ENCODE measurements around the gene LAS1L. TPM values are rescaled to one million over a fixed set of nuclear protein-coding genes. Genes with fewer than 3 reads are reported as not detected.
"Not testable (repeated sequence)": the region's sequence is repeated elsewhere in the genome, so short reads cannot be mapped to it uniquely, and the experiment has no call there.

Gene LAS1L
- total RNA-seq, 2 donors from 2014 or later, result 37.9 to 44.8 TPM

GRCh38 chrX:65502618-65503017 lies 32.0 kb downstream of the LAS1L start:
- H3K27me3 Mint-ChIP-seq (ENCODE audit: low read depth), result peaks cover 25% of the 10 kb centered on the region
- H3K4me3 Mint-ChIP-seq, result no peak overlapping the region
- no peak overlapping the region for H3K27ac Mint-ChIP-seq
- no peak for ATAC-seq (replicated peaks in 1 of 2)
- H3K36me3 Mint-ChIP-seq (ENCODE audit: insufficient read depth in 2 of 2), result peaks cover 0 to 3% of the 10 kb centered on the region in 2 donors
- H3K9me3 Mint-ChIP-seq, result no peaks in the 10 kb centered on the region
- H3K4me1 Mint-ChIP-seq (ENCODE audit: low read depth), result no peaks in the 10 kb centered on the region
- no peak for DNase-seq

GRCh38 chrX:65493431-65493830 lies 41.2 kb downstream of the LAS1L start:
- Mint-ChIP-seq H3K9me3 (no peaks in the 10 kb centered on the region), H3K4me1 (ENCODE audit: low read depth) (no peaks in the 10 kb centered on the region), H3K27ac (no peak overlapping the region), H3K4me3 (no peak overlapping the region), H3K27me3 (ENCODE audit: low read depth) (peaks cover 7% of the 10 kb centered on the region), H3K36me3 (ENCODE audit: insufficient read depth in 2 of 2) (no peaks in the 10 kb centered on the region)
- ATAC-seq (replicated peaks in 1 of 2) (no peak), DNase-seq (no peak)

GRCh38 chrX:65491620-65492019 lies 43.0 kb downstream of the LAS1L start:
- ATAC-seq (replicated peaks in 1 of 2) (no peak), DNase-seq (no peak)
- Mint-ChIP-seq H3K4me1 (ENCODE audit: low read depth) (no peaks in the 10 kb centered on the region), H3K27me3 (ENCODE audit: low read depth) (peaks cover 8% of the 10 kb centered on the region), H3K27ac (no peak overlapping the region), H3K9me3 (no peaks in the 10 kb centered on the region), H3K36me3 (ENCODE audit: insufficient read depth in 2 of 2) (no peaks in the 10 kb centered on the region), H3K4me3 (no peak overlapping the region)

GRCh38 chrX:65488495-65488894 lies 46.1 kb downstream of the LAS1L start:
- Mint-ChIP-seq H3K36me3 (ENCODE audit: insufficient read depth in 2 of 2) (no peaks in the 10 kb centered on the region), H3K4me3 (no peak overlapping the region), H3K27me3 (ENCODE audit: low read depth) (peaks cover 8% of the 10 kb centered on the region), H3K9me3 (no peaks in the 10 kb centered on the region), H3K27ac (no peak overlapping the region), H3K4me1 (ENCODE audit: low read depth) (no peaks in the 10 kb centered on the region)
- no peak for DNase-seq
- ATAC-seq (replicated peaks in 1 of 2), result no peak

GRCh38 chrX:65480960-65481359 lies 53.6 kb downstream of the LAS1L start:
- Mint-ChIP-seq H3K9me3 (peaks cover under 1 to 4% of the 10 kb centered on the region in 2 donors), H3K4me3 (no peak overlapping the region), H3K27me3 (ENCODE audit: low read depth) (peaks cover 21% of the 10 kb centered on the region), H3K4me1 (ENCODE audit: low read depth) (peaks cover 9% of the 10 kb centered on the region), H3K36me3 (ENCODE audit: insufficient read depth in 2 of 2) (peaks cover 4 to 5% of the 10 kb centered on the region in 2 donors), H3K27ac (no peak overlapping the region)
- DNase-seq (no peak), ATAC-seq (replicated peaks in 1 of 2) (no peak)

DNA sequence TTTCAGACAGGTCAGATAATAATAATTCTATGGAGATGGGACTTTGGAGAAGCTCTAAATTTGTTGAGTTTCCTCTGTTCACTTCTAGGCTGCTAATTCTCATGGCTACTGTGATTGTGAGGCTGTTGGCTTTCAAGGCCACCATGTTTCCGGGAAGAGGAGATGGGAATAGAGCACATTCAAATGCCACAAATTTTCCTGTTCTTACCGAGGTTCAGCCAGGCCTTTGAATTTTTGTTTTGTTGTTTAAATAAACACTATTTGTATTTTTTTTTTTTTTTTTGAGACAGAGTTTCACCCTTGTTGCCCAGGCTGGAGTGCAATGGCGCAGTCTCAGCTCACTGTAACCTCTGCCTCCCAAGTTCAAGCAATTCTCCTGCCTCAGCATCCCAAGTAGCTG lies 55.5 kb downstream of the LAS1L start:
- H3K27ac Mint-ChIP-seq; DNase-seq; H3K36me3 Mint-ChIP-seq (ENCODE audit: insufficient read depth in 2 of 2); H3K4me1 Mint-ChIP-seq (ENCODE audit: low read depth); H3K9me3 Mint-ChIP-seq; H3K4me3 Mint-ChIP-seq; ATAC-seq (replicated peaks in 1 of 2): not testable (repeated sequence)
- peaks cover 29% of the 10 kb centered on the region for H3K27me3 Mint-ChIP-seq (ENCODE audit: low read depth)

- H3K27ac Mint-ChIP-seq, result no peak overlapping the region
- ATAC-seq (replicated peaks in 1 of 2) (peak in 1 of 2 donors; percentile 36), DNase-seq (no peak)
- H3K36me3 Mint-ChIP-seq (ENCODE audit: insufficient read depth in 2 of 2), result peaks cover 4 to 5% of the 10 kb centered on the region in 2 donors
- H3K9me3 Mint-ChIP-seq, result peaks cover 4 to 5% of the 10 kb centered on the region in 2 donors
- peaks cover 23% of the 10 kb centered on the region for H3K27me3 Mint-ChIP-seq (ENCODE audit: low read depth)
- no peak overlapping the region for H3K4me3 Mint-ChIP-seq
- no peaks in the 10 kb centered on the region for H3K4me1 Mint-ChIP-seq (ENCODE audit: low read depth)
Observed at GRCh38 chrX:65476564-65476963, 58.0 kb downstream of the LAS1L start.

DNA sequence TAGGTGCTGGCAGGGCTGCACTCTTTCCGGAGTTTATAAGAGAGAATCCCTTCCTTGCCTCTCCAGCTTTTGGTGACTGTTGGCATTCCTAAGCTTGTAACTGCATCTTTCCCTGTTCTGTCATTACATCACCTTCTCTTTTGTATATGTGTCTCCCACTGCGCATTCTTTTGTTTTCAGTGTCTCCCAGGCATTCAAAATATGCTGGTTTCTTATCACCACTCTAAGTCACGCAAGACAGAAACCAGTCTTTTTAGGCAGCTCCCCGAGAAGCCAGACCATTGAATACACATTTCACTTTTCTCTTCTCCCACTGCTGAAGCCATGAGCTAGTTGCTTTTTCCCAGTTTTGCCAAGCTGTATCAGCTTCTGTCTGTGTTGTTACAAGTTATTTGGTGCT lies 71.0 kb downstream of the LAS1L start:
- peaks cover 1 to 2% of the 10 kb centered on the region in 2 donors for H3K36me3 Mint-ChIP-seq (ENCODE audit: insufficient read depth in 2 of 2)
- no peaks in the 10 kb centered on the region for H3K4me1 Mint-ChIP-seq (ENCODE audit: low read depth)
- peaks cover 4% of the 10 kb centered on the region for H3K27me3 Mint-ChIP-seq (ENCODE audit: low read depth)
- no peak overlapping the region for H3K4me3 Mint-ChIP-seq
- H3K27ac Mint-ChIP-seq, result no peak overlapping the region
- peaks cover 6% of the 10 kb centered on the region in 2 donors for H3K9me3 Mint-ChIP-seq
- no peak for ATAC-seq (replicated peaks in 1 of 2)
- no peak for DNase-seq

Other genes starting within 250 kb of the LAS1L start
- gene MSN, start 132.9 kb upstream of the LAS1L start, total RNA-seq, result 100 to 1,000 TPM; 281 to 298 TPM

Measured in activated T-cell treated with anti-CD3 and anti-CD28 coated beads, Interleukin-2, amount 50 U/mL, for 72 hours (primary cell).